Keratinocyte (primary cell): Measurements from ENCODE around the gene TEKT5. TPM values are rescaled to one million over a fixed set of nuclear protein-coding genes. Genes with fewer than 3 reads are reported as not detected.

ENCODE experiments used
- DNase-seq: peaks from one replicate; pipeline ENCODE4 v3.0.0-alpha.2; 2011; ENCODE audit warnings: low read depth, missing footprints, low spot score
- FAIRE-seq: peaks from 2 replicates; lab custom pipeline; 2011; peaks lifted over from hg19 to GRCh38; lab: Jason Lieb, UNC
- H2AFZ ChIP-seq: 2 replicates; pipeline ENCODE4 v1.6.0; 2012; ENCODE audit warnings: low read length, control low read depth, inconsistent platforms; ENCODE audit not compliant: control insufficient read depth
- H3K27ac ChIP-seq: 2 replicates; pipeline ENCODE4 v1.5.1; 2011; ENCODE audit warnings: low read length; ENCODE audit not compliant: control insufficient read depth, insufficient read depth
- H3K27me3 ChIP-seq: 3 replicates; pipeline ENCODE4 v1.6.0; 2011; ENCODE audit warnings: low read length; ENCODE audit not compliant: control insufficient read depth, insufficient read depth; ENCODE audit errors: extremely low read depth
- H3K36me3 ChIP-seq, 2 experiments: 2 replicates in 1 of 2; 3 replicates in 1 of 2; pipeline ENCODE4 v1.5.1; 2011; ENCODE audit warnings: low read length in 2 of 2, mild to moderate bottlenecking in 1 of 2; ENCODE audit not compliant: control insufficient read depth in 2 of 2, insufficient read depth in 2 of 2; ENCODE audit errors: extremely low read depth in 1 of 2
- H3K4me1 ChIP-seq: 3 replicates; pipeline ENCODE4 v1.5.1; 2011; ENCODE audit warnings: low read length; ENCODE audit not compliant: control insufficient read depth, insufficient read depth; ENCODE audit errors: extremely low read depth
- H3K4me2 ChIP-seq: 3 replicates; pipeline ENCODE4 v1.6.0; 2011; ENCODE audit warnings: low read depth, low read length; ENCODE audit not compliant: control insufficient read depth, insufficient read depth; ENCODE audit errors: extremely low read depth
- H3K4me3 ChIP-seq, 3 experiments: fragments of 200-600 bp in 1 of 3; sonication (generic) in 1 of 3; 2 replicates in 2 of 3; 3 replicates in 1 of 3; pipeline ENCODE4 v1.5.1; 2011 to 2016; ENCODE audit warnings: low read length in 3 of 3, mild to moderate bottlenecking in 3 of 3, control low read depth in 2 of 3, inconsistent platforms in 1 of 3, low read depth in 1 of 3, mixed read lengths in 1 of 3, mixed run types in 1 of 3, moderate library complexity in 1 of 3; ENCODE audit not compliant: control insufficient read depth in 2 of 3, insufficient read depth in 2 of 3; ENCODE audit errors: extremely low read depth in 1 of 3
- H3K79me2 ChIP-seq: 2 replicates; pipeline ENCODE4 v1.6.0; 2012; ENCODE audit warnings: low read length; ENCODE audit not compliant: control insufficient read depth, insufficient read depth
- H3K9ac ChIP-seq: 3 replicates; pipeline ENCODE4 v1.6.0; 2011; ENCODE audit warnings: low read length; ENCODE audit not compliant: control insufficient read depth, insufficient read depth; ENCODE audit errors: extremely low read depth
- H3K9me1 ChIP-seq: 3 replicates; pipeline ENCODE4 v1.6.0; 2011; ENCODE audit warnings: low read length; ENCODE audit not compliant: control insufficient read depth, insufficient read depth; ENCODE audit errors: extremely low read depth
- H3K9me3 ChIP-seq: 2 replicates; pipeline ENCODE4 v1.5.1; 2012; ENCODE audit warnings: low read depth, low read length; ENCODE audit not compliant: control insufficient read depth
- H4K20me1 ChIP-seq: 3 replicates; pipeline ENCODE4 v1.6.0; 2011; ENCODE audit warnings: low read length; ENCODE audit not compliant: control insufficient read depth, insufficient read depth; ENCODE audit errors: extremely low read depth
- CTCF ChIP-seq, 3 experiments: IDR thresholded peaks in 1 of 3; conservative IDR thresholded peaks in 1 of 3; optimal IDR thresholded peaks in 1 of 3; 2 replicates in 2 of 3; 3 replicates in 1 of 3; pipeline versions ENCODE3 to v1.5.1; 2011; ENCODE audit warnings: low read length in 3 of 3, mild to moderate bottlenecking in 3 of 3, moderate library complexity in 2 of 3, control low read depth in 1 of 3, inconsistent platforms in 1 of 3; ENCODE audit not compliant: insufficient read depth in 2 of 3; ENCODE audit errors: extremely low read depth in 1 of 3
- EZH2 ChIP-seq: IDR thresholded peaks from one replicate; pipeline ENCODE4 v1.6.1; 2012; ENCODE audit warnings: inconsistent platforms, mild to moderate bottlenecking, low read length, moderate library complexity
- dilution Hi-C: fragments of 300-500 bp; cut with MboI; formaldehyde crosslinking; loops from one replicate; pipeline ENCODE4 v1.7.0; 2020; ENCODE audit warnings: low sequenced_read_pairs; ENCODE audit not compliant: extremely low pct_ligation_motif_present
- polyA plus RNA-seq, 5 experiments: library from polyadenylated mRNA; depleted of rRNA in 3 of 5; stranded (reverse) in 3 of 5; stranded (forward) in 1 of 5; unstranded in 1 of 5; fragments of >200 nt; gene quantifications; 1 replicate in 1 of 5; 2 replicates in 3 of 5; 3 replicates in 1 of 5; pipeline versions ENCODE4 v1.2.1 to v1.2.3, GENCODE V29; 2011 to 2012; ENCODE audit warnings: missing spikeins in 2 of 5, low read depth in 1 of 5, low replicate concordance in 1 of 5

The TEKT5 gene
- polyA plus RNA-seq, 1 donor (not counting 4 experiments of a cell fraction or from before 2014, with no cell fraction given) = not detected

- H3K27ac ChIP-seq = no peak overlapping the region
- H3K9me3 ChIP-seq = no peaks in the 10 kb centered on the region
- no peak for DNase-seq
- dilution Hi-C loops = no loop called here
- no peak overlapping the region for H2AFZ ChIP-seq
- H3K4me2 ChIP-seq = no peak overlapping the region
- TF ChIP-seq EZH2 (no peak), CTCF (optimal IDR thresholded peaks at IDR 0.05 in 1 of 3, IDR thresholded peaks at IDR 0.05 in 1 of 3, conservative IDR thresholded peaks at IDR 0.05 in 1 of 3; ENCODE audit: extremely low read depth in 1 of 3, insufficient read depth in 2 of 3, low read length in 3 of 3) (no peak)
- FAIRE-seq = no peak
- H3K36me3 ChIP-seq = no peaks in the 10 kb centered on the region
- H3K9me1 ChIP-seq = no peaks in the 10 kb centered on the region
- H3K9ac ChIP-seq = no peak overlapping the region
- H3K4me3 ChIP-seq = no peak overlapping the region
- H4K20me1 ChIP-seq = no peaks in the 10 kb centered on the region
- peaks cover 3% of the 10 kb centered on the region for H3K27me3 ChIP-seq
- H3K79me2 ChIP-seq = no peaks in the 10 kb centered on the region
- H3K4me1 ChIP-seq = no peaks in the 10 kb centered on the region
Observed at GRCh38 chr16:10675861-10676260, 18.9 kb downstream of the TEKT5 start.

- DNase-seq = no peak
Observed at GRCh38 chr16:10675216-10675615, 19.5 kb downstream of the TEKT5 start.

More at GRCh38 chr16:10675216-10675615, 19.5 kb downstream of the TEKT5 start:
- Histone ChIP-seq H3K4me3 (no peak overlapping the region), H3K36me3 (no peaks in the 10 kb centered on the region), H4K20me1 (no peaks in the 10 kb centered on the region), H3K27ac (no peak overlapping the region), H2AFZ (no peak overlapping the region), H3K9me3 (no peaks in the 10 kb centered on the region), H3K79me2 (no peaks in the 10 kb centered on the region), H3K27me3 (peaks cover 3% of the 10 kb centered on the region), H3K9me1 (no peaks in the 10 kb centered on the region), H3K4me2 (no peak overlapping the region), H3K9ac (no peak overlapping the region), H3K4me1 (no peaks in the 10 kb centered on the region)
- FAIRE-seq = no peak
- no peak for TF ChIP-seq EZH2
- no peak for TF ChIP-seq CTCF (optimal IDR thresholded peaks at IDR 0.05 in 1 of 3, IDR thresholded peaks at IDR 0.05 in 1 of 3, conservative IDR thresholded peaks at IDR 0.05 in 1 of 3; ENCODE audit: extremely low read depth in 1 of 3, insufficient read depth in 2 of 3, low read length in 3 of 3)
- dilution Hi-C loops = no loop called here
